ENCODE data around the gene G2E3.
"Not testable (repeated sequence)": the region's sequence is repeated elsewhere in the genome, so short reads cannot be mapped to it uniquely, and the experiment has no call there.

The G2E3 gene

GRCh38 chr14:30572771-30573170 lies 13.8 kb downstream of the G2E3 start:
- POLR2A ChIA-PET, result no interaction called here
- CTCF ChIA-PET, result no interaction called here
- DNase-seq (ENCODE audit: extremely low spot score), result no peak
- TF ChIP-seq BHLHE40 (IDR thresholded peaks at IDR 0.05; ENCODE audit: borderline replicate concordance) (no peak), L3MBTL2 (conservative IDR thresholded peaks at IDR 0.05) (no peak), ZNF384 (IDR thresholded peaks at IDR 0.05) (no peak), SUZ12 (IDR thresholded peaks at IDR 0.05) (no peak), FOXK2 (IDR thresholded peaks at IDR 0.05) (no peak), ELF4 (IDR thresholded peaks at IDR 0.05) (no peak), FOXA1 (IDR thresholded peaks at IDR 0.05) (no peak), TARDBP (IDR thresholded peaks at IDR 0.05) (no peak), CTBP1 (IDR thresholded peaks at IDR 0.05; ENCODE audit: borderline replicate concordance) (no peak), ARNT (IDR thresholded peaks at IDR 0.05) (no peak), FOXM1 (IDR thresholded peaks at IDR 0.05; ENCODE audit: borderline replicate concordance) (no peak), NFRKB (IDR thresholded peaks at IDR 0.05) (no peak), LEF1 (IDR thresholded peaks at IDR 0.05; ENCODE audit: borderline replicate concordance) (no peak), HDGF (IDR thresholded peaks at IDR 0.05; ENCODE audit: borderline replicate concordance) (no peak), SP1 (IDR thresholded peaks at IDR 0.05) (no peak)

GRCh38 chr14:30573226-30573814 lies 14.4 kb downstream of the G2E3 start:
- CTCF ChIA-PET, result no interaction called here
- POLR2A ChIA-PET, result no interaction called here
- no peak for DNase-seq (ENCODE audit: extremely low spot score)

GRCh38 chr14:30573966-30574365 lies 15.0 kb downstream of the G2E3 start:
- CTCF ChIA-PET, result no interaction called here
- TF ChIP-seq LEF1 (IDR thresholded peaks at IDR 0.05; ENCODE audit: borderline replicate concordance) (no peak), ARNT (IDR thresholded peaks at IDR 0.05) (no peak), PKNOX1 (IDR thresholded peaks at IDR 0.05) (no peak), BHLHE40 (IDR thresholded peaks at IDR 0.05; ENCODE audit: borderline replicate concordance) (no peak), FOXA1 (IDR thresholded peaks at IDR 0.05) (no peak), TARDBP (IDR thresholded peaks at IDR 0.05) (no peak), FOXM1 (IDR thresholded peaks at IDR 0.05; ENCODE audit: borderline replicate concordance) (no peak), FOXK2 (IDR thresholded peaks at IDR 0.05) (no peak), HDGF (IDR thresholded peaks at IDR 0.05; ENCODE audit: borderline replicate concordance) (no peak), NFRKB (IDR thresholded peaks at IDR 0.05) (no peak), ELF4 (IDR thresholded peaks at IDR 0.05) (no peak), ZNF384 (IDR thresholded peaks at IDR 0.05) (no peak), CTBP1 (IDR thresholded peaks at IDR 0.05; ENCODE audit: borderline replicate concordance) (no peak), SUZ12 (IDR thresholded peaks at IDR 0.05) (no peak), L3MBTL2 (conservative IDR thresholded peaks at IDR 0.05) (no peak), SP1 (IDR thresholded peaks at IDR 0.05) (no peak)
- POLR2A ChIA-PET, result no interaction called here
- DNase-seq (ENCODE audit: extremely low spot score), result no peak

More at GRCh38 chr14:30573226-30573814, 14.4 kb downstream of the G2E3 start:
- no peak for TF ChIP-seq HDGF (IDR thresholded peaks at IDR 0.05; ENCODE audit: borderline replicate concordance)

- DNase-seq (ENCODE audit: extremely low spot score); CTCF ChIA-PET; POLR2A ChIA-PET: not testable (repeated sequence)
These were observed 15.8 kb downstream of the G2E3 start for GRCh38 chr14:30574777-30575176.

DNA sequence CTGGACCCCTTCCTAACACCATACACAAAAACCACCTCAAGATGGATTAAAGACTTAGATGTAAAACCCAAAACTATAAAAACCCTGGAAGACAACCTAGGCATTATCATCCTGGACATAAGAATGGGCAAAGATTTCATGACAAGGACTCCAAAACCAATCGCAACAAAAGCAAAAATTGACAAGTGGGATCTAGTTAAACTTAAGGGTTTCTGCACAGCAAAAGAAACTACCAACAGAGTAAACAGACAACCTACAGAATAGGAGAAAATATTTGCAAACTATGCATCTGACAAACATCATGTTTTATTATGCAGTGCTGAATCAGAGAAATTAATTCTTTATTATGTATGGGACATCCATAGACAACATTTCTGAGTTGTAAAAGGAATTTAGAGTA lies 17.4 kb downstream of the G2E3 start:
- DNase-seq (ENCODE audit: extremely low spot score); CTCF ChIA-PET; POLR2A ChIA-PET: not testable (repeated sequence)

DNA sequence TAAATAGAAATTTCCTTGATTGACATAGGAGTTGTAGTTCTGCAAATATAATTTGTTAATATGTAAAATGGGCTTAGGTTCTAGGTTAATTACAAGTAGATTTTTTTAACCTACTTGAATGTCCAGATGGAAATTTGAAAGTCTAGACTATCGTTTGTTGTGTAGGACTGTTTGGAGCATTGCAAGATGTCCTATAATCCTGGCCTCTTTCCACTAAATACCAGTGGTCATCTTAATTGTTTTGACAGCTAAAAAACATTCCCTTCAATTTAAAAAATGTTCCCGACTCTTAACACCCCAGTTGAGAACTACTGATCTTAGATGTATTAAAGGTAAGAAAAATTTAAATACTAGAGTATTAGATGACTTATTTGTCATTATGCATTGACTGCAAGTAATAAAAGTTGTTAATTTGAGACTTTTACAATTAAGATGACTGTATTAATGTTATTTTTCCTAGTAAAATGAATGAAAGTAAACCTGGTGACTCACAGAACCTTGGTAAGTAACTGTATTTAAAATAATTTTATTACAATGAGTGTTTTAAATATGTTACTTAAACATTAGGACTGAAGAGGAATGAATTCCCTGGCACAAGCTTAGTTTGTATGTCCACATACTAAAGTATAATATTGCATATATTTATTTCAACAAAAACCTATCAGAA lies 21.8 kb downstream of the G2E3 start:
- DNase-seq (ENCODE audit: extremely low spot score), result no peak
- TF ChIP-seq BHLHE40 (IDR thresholded peaks at IDR 0.05; ENCODE audit: borderline replicate concordance) (no peak), PKNOX1 (IDR thresholded peaks at IDR 0.05) (no peak), CTBP1 (IDR thresholded peaks at IDR 0.05; ENCODE audit: borderline replicate concordance) (no peak), ARNT (IDR thresholded peaks at IDR 0.05) (no peak), TARDBP (IDR thresholded peaks at IDR 0.05) (no peak), ZNF384 (IDR thresholded peaks at IDR 0.05) (no peak), HDGF (IDR thresholded peaks at IDR 0.05; ENCODE audit: borderline replicate concordance) (no peak), SUZ12 (IDR thresholded peaks at IDR 0.05) (no peak), ELF4 (IDR thresholded peaks at IDR 0.05) (no peak), LEF1 (IDR thresholded peaks at IDR 0.05; ENCODE audit: borderline replicate concordance) (no peak), SP1 (IDR thresholded peaks at IDR 0.05) (no peak), NFRKB (IDR thresholded peaks at IDR 0.05) (no peak), L3MBTL2 (conservative IDR thresholded peaks at IDR 0.05) (no peak), FOXA1 (IDR thresholded peaks at IDR 0.05) (no peak), FOXM1 (IDR thresholded peaks at IDR 0.05; ENCODE audit: borderline replicate concordance) (no peak), FOXK2 (IDR thresholded peaks at IDR 0.05) (no peak)
- CTCF ChIA-PET, result no interaction called here
- POLR2A ChIA-PET, result no interaction called here

GRCh38 chr14:30581283-30581625 lies 22.3 kb downstream of the G2E3 start:
- no peak for TF ChIP-seq ELF4 (IDR thresholded peaks at IDR 0.05)
- no peak for TF ChIP-seq BHLHE40 (IDR thresholded peaks at IDR 0.05; ENCODE audit: borderline replicate concordance)
- TF ChIP-seq L3MBTL2 (conservative IDR thresholded peaks at IDR 0.05), result no peak
- no peak for TF ChIP-seq PKNOX1 (IDR thresholded peaks at IDR 0.05)
- TF ChIP-seq ARNT (IDR thresholded peaks at IDR 0.05), result no peak
- TF ChIP-seq FOXK2 (IDR thresholded peaks at IDR 0.05), result no peak
- TF ChIP-seq ZNF384 (IDR thresholded peaks at IDR 0.05), result no peak
- no peak for TF ChIP-seq SP1 (IDR thresholded peaks at IDR 0.05)
- no peak for TF ChIP-seq SUZ12 (IDR thresholded peaks at IDR 0.05)
- POLR2A ChIA-PET, result no interaction called here
- CTCF ChIA-PET, result no interaction called here
- no peak for DNase-seq (ENCODE audit: extremely low spot score)
